ENCODE results near the gene KRTAP10-5.
"Not testable (repeated sequence)": the region's sequence is repeated elsewhere in the genome, so short reads cannot be mapped to it uniquely, and the experiment has no call there.

The KRTAP10-5 gene

DNA sequence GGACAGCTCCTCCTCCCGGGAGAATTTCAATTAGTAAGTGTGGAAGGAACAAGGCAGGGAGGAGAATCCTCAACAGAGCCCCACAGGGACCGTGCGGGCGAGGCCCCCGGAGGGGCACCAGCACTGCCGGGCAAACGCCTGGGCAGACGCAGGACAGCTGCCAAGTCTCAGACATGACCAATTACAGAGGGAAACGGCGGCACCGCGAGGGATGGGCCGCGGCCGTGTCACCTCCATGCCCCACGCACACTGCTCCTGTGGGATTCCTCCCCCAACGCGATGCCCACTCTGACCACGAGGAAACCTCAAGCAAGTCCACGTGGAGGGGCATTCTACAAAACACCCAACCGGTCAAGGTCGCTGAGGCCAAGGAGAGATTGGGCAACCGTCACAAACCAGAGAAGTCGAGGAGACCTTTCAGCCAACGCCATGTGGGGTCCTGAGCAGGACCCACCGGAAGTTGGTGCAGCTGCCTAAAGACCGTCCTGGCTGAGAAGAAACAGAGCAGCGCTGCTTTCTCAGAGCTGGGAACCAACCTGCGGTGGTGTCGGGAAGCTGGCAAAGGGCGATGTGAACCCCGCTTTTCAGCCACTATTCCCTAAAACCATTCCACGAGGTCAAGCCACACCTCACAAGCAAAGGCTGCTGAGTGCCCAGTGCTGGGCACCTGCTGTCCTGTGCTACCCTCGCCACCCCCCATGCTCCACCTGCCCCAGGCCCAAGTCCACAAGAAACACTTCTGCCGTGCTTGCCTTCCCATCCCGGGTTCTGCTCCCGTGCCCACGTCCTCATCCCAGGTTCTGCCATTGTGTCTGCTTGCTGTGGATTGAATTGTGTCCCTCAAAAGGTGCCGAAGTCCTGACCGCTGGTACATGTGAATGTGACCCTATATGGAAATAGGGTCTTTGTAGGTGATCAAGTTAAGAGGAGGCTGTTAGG, 8.3 kb downstream of the KRTAP10-5 start:
- in situ Hi-C loops (cut with HindIII; ENCODE audit: low sequenced_read_pairs): no loop called here

DNA sequence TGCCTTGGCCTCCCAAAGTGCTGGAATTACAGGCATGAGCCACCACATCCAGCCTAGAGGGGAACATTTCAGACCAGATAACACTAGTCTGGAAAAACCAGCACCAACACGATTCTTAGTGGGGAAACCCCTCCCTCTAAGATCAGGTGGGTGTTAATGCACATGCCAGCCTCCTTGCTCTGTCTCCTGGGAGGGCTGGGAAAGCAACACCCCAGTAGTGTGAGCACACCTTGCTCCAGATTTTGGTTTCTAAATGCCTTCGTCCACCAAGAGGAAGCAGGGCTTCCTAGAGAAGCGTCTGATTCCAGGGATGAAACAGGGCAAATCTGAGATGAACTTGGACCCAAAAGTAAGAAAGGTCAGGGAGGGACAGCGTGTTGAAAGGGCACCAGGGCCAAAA, 9.1 kb downstream of the KRTAP10-5 start:
- in situ Hi-C loops (cut with HindIII; ENCODE audit: low sequenced_read_pairs): no loop called here

DNA sequence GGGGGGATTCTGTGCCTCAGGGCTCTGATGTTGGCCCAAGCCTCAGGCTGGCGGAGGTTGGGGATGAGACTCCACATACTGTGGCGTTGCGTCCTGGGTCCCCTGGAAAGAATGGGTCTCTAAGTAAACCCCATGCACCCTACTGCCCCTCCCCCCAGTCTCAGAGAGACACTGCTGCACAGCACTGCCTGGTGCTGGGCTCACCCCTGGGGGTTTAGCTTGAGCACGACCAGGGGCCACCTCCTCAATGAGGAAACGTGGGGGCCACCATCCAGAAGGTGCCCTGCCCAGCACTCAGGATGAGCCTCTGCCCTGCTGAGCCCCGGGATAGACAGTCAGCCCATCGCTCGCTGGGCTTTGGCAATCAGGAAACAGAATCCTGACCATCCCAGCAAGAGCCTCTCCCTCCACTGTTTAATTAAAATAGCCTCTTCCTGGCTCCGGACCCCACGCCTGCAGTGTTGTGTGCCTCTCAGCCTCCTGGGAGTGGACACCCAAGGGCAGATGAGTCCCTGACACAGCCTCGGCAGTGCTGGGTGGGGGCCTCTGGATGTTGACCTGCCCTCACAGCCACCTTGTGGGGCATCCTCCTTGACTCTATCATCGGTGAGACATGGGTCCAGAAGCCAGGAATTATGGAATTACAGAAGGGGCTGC, 10.4 kb downstream of the KRTAP10-5 start:
- in situ Hi-C loops (cut with HindIII; ENCODE audit: low sequenced_read_pairs): no loop called here

DNA sequence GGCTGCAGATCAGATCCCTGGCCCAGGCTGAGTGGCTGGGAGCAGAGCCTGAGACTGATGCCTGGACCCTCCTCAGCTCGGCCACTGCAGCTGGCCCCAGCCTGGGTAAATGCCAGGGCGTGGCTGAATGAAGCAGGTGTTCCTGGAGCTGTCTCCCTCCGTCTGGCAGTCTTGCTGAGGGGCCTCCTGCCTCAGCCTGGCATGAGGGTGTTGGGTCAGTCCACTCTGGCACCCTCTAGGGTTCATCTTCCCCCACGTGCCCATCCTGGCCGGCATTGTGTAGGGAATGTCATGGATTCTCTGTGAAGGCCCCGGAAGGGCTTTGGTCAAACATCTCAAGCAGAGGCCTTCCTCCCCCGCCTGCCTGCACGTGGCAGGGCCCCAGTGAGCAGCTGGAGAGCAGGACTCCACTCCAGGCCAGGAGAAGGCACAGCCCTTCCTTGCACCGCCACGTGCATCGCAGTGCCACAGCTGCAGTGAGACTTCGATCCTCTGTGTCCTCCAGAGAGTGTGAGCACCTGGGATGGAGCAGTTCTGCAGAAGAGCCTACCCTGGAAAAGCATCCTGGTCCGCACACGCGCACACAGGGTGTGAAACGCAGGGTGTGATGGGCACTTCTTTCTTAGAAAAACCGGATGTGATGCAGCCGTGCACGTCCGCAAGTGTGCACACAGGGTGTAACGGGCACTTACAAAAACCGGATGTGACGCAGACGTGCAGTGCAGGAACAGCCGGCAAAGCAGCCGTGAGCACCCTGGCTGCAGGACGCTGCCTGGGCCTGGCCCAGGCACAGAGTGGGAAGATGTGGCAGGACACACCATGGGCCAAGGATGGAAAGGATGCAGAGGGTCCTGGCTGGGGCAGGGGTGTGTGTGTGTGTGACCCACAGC, 11.5 kb downstream of the KRTAP10-5 start:
- in situ Hi-C loops (cut with HindIII; ENCODE audit: low sequenced_read_pairs): no loop called here

DNA sequence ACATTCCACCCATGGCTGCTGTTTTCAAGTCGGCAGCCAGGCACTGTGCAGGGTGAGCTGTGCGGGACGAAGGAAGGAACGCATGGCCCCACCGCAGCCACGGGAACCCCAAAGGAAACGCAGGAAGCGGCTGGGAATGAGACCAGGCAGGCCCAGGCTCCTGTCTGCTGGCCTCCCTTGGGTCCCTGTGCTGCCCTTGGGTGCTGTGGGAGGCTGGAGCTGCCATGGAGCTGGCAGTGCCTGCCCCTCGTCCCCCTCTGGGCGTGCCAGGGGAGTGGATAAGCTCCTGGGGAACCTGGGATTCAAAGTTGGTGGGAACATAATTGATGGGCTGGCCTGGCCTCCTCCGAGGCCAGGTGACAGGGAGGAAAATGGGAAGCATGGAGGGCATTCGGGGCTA, 12.1 kb downstream of the KRTAP10-5 start:
- in situ Hi-C loops (cut with HindIII; ENCODE audit: low sequenced_read_pairs): no loop called here

DNA sequence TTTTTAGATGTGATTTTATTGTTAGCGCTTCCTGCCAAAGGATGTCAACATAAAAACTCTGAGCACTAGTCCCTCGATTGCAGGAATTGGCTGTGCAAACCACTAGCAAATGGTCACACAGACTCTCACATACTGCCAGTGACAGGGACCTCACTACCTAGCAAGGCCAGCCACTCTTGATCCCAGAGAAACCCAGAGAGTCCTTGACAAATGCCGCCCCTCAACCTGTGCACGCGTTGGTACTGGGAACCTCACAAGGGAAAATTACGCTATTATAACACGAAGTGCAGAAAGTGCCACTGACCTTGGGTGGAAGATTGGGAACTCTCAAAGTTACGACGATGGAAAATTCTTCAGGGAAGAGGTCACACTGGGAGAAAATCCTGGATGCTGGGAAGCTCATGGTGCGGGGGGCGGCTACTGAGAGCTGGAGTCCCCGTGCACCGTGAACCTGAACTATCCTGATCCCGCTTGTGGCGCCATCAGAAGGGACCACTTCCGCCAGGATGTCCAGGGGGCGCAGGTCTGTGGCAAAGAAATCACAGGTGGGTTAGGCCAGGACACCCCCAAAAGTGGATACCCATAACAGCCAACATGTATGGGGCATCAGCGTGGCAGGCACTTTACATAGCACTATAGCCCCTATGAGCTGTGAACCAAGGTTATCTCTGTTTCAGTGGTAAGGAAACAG, 12.8 kb downstream of the KRTAP10-5 start:
- in situ Hi-C loops (cut with HindIII; ENCODE audit: low sequenced_read_pairs): no loop called here

DNA sequence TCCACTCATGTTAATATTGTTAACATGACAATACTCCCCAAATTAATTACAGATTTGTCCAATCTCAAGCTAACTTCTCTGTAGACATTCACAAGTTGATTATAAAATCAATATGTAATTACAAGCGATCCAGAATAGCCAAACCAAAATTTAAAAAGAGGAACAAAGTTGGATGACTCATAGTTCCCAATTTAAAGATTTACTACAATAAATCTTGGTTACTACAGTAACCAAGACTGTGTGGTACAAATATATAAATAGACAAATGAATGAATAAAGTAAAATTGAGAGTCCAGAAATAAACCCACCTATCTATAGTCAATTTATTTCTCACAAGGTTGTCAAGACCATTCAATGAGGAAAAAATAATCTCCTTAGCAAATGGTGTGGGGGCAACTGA, 14.0 kb downstream of the KRTAP10-5 start:
- in situ Hi-C loops (cut with HindIII; ENCODE audit: low sequenced_read_pairs): no loop called here

DNA sequence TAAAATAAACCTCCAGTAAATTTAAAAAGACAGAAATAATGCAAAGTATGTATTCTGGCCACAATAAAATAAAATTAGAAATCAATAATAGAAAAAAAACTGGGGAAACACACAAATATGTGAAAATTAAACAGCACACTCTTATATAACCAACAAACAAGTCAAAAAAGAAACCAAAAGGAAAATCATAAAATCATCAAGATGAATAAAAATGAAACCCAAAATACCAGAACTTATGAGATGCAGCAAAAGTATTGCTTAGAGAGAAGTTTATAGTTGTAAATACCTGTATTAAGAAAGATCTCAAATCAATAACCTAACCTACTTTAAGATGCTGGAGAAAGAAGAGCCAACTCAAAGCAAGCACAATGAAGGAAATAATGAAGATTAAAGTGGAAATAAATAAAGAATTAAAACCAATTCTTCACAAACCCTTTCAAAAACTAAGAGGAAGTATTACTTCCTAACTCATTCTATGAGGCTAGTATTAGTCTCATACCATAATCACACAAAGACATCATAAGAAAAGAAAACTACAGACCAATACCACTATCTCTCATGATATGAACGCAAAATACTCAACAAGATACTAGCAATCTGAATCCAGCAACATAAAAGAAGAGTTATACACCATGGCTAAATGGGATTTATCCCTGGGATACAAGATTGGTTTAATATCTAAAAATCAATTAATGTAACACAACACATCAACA, 15.4 kb downstream of the KRTAP10-5 start:
- in situ Hi-C loops (cut with HindIII; ENCODE audit: low sequenced_read_pairs): no loop called here

DNA sequence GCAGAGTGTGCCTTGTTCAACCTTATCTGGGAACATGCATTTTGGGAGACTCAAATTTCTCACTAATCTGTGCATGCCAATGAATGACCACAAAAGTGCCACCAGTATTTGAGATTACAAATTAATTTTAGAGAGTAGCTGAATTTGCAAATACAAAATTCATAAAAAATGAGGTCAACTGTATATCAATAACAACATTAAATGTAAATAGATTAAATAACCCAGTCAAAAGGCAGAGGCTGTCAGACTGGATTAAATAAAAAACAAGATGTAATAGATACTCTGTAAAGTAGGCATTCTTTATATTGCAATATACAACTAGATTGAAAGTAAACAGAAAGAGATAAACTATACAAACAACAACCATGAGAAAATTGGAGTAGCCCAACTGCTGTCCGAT, 16.3 kb downstream of the KRTAP10-5 start:
- in situ Hi-C loops (cut with HindIII; ENCODE audit: low sequenced_read_pairs): no loop called here

DNA sequence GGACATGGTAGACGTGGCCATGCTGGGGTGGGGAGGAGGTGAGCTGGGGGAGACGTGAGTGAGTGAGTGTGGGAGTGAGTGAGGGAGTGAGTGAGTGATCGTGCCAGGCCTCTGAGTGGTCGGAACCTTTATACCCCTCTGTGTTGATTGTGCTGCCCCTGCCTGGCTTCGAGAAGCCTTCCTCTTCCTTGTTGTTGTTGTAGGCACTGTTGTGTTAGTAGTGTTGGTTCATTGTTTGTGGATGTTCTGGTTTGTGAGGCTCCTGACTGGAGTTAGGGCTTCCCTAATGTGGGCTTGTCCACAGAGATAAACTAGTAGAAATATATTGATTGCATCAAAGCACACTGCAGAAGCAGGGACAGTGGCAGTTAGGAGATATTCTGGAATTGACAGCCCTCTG, 21.7 kb downstream of the KRTAP10-5 start, which contains the start of gene KRTAP10-3:
KRTAP10-3 (minus strand) TSS at position 101 of the 400 bp plus-strand sequence; CDS start at position 21, 80 bp downstream.
- in situ Hi-C loops (cut with HindIII; ENCODE audit: low sequenced_read_pairs): no loop called here

DNA sequence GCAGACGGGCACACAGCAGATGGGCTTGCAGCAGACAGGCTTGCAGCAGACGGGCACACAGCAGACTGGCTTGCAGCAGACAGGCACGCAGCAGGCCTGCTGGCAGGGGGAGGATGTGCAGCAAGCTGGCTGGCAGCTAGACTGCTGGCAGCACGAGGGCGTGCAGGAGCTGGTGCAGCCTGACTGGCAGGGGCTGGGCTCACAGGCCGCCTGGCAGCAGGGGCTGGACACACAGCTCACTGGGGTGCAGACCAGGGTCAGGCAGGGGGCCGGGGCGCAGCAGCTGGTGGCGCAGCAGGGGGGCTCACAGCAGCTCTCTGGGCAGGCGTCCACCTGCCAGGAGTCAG, 22.1 kb downstream of the KRTAP10-5 start:
- in situ Hi-C loops (cut with HindIII; ENCODE audit: low sequenced_read_pairs): not testable (repeated sequence)

DNA sequence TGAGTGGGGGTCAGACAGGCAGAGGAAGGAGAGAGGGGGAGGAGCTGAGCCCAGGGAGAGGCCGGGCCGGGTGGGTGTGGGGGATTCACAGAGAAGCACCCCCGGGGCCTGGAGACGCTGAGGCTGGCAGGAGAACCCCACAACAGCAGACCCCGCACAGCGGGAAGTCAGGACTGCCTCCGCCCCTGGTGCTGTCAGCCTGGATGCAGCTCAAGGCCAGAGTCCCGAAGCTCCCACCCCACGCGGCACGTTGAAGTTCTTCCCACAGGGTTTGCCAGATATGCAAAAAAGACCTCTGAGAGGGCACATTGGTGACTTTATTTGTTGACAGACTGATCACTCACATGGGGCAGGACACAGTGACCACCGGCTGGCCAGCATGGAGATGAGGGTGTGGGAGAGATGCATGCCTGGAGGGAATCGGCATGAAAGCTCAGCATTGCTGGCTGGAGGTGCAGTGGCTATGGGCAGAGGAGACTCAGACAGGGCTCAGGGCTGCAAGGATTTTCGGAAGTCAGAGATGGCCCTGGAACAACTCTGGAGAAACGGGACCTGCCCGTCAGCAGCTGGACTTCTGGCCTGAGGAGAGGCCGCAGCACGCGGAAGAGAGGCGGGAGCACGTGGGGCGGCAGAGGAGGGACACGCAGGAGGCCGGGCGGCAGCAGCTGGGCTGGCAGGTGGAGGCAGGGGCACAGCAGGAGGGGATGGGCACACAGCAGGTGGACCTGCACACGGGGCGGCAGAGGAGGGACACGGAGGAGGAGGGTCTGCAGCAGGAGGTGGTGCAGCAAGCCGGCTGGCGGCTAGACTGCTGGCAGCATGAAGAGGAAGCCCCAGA, 22.7 kb downstream of the KRTAP10-5 start:
- in situ Hi-C loops (cut with HindIII; ENCODE audit: low sequenced_read_pairs): no loop called here

DNA sequence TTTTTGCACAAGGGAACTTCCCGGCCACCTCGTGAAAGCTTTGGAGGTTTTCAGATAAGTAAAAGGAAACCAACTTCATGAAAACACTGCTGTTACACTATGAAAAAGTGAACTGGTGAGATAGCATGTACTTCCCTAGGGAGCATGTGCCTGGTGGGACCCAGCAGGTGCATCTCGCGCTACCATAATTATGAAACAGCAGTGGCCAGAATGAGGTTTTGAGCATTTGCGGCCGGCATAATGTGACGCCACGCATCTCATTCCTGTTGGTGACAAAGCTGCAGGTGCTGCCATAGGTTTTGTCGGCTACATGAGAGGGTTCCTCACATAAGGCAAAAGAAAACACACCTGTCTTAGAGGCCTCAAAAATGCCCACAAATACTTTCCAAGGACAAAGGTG, 23.5 kb downstream of the KRTAP10-5 start:
- in situ Hi-C loops (cut with HindIII; ENCODE audit: low sequenced_read_pairs): no loop called here

DNA sequence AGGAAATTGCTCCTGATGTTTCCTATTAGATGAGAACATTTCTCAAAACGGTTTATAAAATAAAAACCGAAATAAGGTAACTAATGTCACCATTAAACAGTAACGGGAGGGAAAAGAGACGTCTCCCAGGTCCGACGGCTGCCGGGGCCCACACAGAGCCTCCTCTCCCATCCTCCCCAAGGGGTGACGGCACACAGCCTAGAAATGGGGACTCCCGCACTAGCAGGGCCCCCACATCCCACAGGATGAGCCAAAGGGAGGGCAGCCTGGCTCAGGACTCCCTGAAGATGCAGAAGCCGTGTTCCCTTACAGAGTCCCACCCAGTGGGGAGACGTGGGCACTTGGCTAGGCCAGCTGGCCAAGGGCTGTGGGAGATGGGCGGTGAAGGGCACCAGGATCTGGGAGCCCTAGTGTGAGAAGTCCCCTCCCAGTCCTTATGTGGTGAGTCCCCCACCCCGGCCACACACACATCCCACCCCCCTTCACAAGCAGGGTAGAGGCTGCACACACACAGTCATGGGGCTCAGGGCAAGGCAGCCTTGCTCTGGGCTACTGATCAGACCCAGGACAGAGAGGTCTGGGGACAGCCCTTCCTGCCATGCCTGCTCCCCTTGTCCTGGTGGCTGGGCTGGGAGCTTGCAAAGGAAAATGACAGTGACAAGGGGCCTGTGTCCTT, 25.1 kb downstream of the KRTAP10-5 start:
- in situ Hi-C loops (cut with HindIII; ENCODE audit: low sequenced_read_pairs): no loop called here

DNA sequence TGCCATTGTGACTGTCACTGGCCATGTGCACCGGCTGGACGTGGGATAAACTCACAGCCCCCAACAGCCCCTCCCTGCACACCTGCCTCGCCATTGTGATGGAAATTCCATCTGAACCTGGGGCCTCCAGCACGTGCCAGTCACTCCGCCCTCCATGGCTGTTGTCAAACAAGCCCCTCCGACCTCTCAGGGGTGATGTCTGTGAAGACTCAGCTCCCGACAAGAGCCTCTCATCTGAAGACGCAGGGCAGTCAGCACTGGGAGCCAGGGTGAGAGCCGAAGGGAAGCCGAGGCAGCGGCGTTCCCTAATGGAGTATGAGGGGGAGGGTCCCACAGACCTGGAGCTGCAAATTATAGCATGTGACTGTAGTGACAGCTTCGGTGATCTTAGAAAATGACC, 27.7 kb downstream of the KRTAP10-5 start:
- in situ Hi-C loops (cut with HindIII; ENCODE audit: low sequenced_read_pairs): no loop called here

DNA sequence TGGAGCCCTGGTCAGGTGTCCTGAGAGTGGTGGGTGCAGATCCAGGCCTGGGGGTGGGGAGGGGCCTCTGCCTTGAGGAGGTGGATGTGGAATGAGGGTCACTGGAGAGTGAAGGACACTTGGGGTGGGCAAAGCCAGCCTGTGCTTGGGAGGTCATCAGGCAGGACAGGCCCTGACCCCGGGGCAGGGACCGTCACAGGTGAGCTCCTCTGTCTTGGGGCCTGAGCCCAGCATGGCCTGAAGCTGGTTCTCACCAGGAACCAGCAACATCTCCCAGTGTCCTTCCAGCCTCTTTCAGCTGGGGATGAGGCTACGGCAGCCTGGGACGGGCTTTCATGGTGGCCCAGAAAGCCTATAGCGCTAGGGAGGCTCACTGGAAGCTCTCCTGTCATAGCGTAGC, 28.3 kb downstream of the KRTAP10-5 start:
- in situ Hi-C loops (cut with HindIII; ENCODE audit: low sequenced_read_pairs): no loop called here

DNA sequence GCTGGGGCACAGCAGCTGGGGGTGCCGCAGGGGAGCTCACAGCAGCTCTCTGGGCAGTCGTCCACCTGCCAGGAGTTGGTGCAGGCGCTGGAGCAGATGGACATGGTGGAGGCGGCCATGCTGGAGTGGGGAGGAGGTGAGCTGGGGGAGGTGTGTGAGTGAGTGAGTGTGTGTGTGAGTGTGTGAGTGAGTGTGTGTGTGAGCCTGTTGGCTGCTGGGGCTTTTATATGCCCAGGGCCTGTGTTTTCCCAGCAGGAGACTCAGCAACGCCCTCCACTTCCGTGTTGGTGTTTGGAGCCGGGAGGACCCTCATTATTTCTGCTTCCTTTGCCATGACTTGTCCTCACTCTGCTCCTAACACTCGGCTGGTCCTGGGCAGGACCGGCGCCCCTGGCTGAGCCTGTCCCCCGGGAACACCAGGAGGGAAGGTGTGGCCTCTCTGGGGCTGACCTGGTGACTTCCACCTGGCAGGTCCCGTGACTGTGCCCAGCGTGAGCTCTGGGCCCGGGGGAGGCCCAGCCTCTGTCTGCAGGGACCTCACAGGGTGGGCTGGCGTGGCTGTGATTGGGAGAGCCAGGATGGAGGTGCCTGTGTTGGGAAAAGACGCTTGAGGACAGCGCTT, 29.0 kb downstream of the KRTAP10-5 start, which contains the start of gene KRTAP10-2:
KRTAP10-2 (minus strand) TSS at position 166 of the 622 bp plus-strand sequence; CDS start at position 119, 47 bp downstream.
- in situ Hi-C loops (cut with HindIII; ENCODE audit: low sequenced_read_pairs): no loop called here

DNA sequence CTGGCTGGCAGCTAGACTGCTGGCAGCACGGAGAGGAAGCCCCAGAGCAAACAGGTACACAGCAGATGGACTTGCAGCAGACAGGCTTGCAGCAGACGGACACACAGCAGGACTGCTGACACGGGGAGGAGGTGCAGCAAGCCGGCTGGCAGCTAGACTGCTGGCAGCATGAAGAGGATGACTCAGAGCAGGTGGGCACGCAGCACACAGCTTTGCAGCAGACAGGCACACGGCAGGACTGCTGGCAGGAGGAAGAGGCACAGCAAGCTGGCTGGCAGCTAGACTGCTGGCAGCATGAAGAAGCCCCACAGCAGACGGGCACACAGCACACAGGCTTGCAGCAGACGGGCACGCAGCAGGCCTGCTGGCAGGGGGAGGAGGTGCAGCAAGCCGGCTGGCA, 29.6 kb downstream of the KRTAP10-5 start:
- in situ Hi-C loops (cut with HindIII; ENCODE audit: low sequenced_read_pairs): no loop called here
